Ascending aorta (tissue), 2 donors: ENCODE results near the gene LHFPL3. TPM values are rescaled to one million over a fixed set of nuclear protein-coding genes. Genes with fewer than 3 reads are reported as not detected.

ENCODE experiments used
- DNase-seq, 2 donors: peaks; one replicate each; pipeline ENCODE4 v3.0.0-alpha.2; 2019; ENCODE audit warnings: low spot score in 2 of 2
- H3K27ac ChIP-seq, 2 donors: fragments of 200-600 bp; sonication (generic); one replicate each; pipeline ENCODE4 v1.5.1; 2016 to 2017; ENCODE audit warnings: mild to moderate bottlenecking in 1 of 2
- H3K27me3 ChIP-seq: fragments of 200-600 bp; sonication (generic); one replicate; pipeline ENCODE4 v1.5.1; 2017
- H3K36me3 ChIP-seq, 2 donors: fragments of 200-600 bp; sonication (generic); one replicate each; pipeline ENCODE4 v1.5.1; 2016
- H3K4me1 ChIP-seq, 2 donors: fragments of 200-600 bp; sonication (generic); one replicate each; pipeline ENCODE4 v1.5.1; 2016 to 2017; ENCODE audit warnings: mild to moderate bottlenecking in 1 of 2
- H3K4me3 ChIP-seq, 2 donors: fragments of 200-600 bp; sonication (generic); one replicate each; pipeline ENCODE4 v1.5.1; 2016 to 2017; ENCODE audit warnings: mild to moderate bottlenecking in 1 of 2
- H3K9me3 ChIP-seq, 2 donors: fragments of 200-600 bp; sonication (generic); one replicate each; pipeline ENCODE4 v1.5.1; 2016
- intact Hi-C: fragments of 100-400 bp; cut with DNase I; formaldehyde crosslinking; loops from one replicate; pipeline ENCODE4 v1.15.1; 2023
- total RNA-seq: library from RNA; depleted of rRNA; stranded (reverse); fragments of >200 nt; gene quantifications from one replicate; pipeline ENCODE4 v1.1.0, GENCODE V29; 2016
- TF ChIP-seq, protein P1 (sequence below), 3 experiments: fragments of 200-600 bp in 2 of 3; fragments of 450-650 bp in 1 of 3; sonication (generic) in 2 of 3; IDR thresholded peaks; one replicate each; pipeline ENCODE4 v1.5.1; 2016 to 2019; ENCODE audit warnings: antibody characterized with exemption in 3 of 3, mild to moderate bottlenecking in 1 of 3, moderate library complexity in 1 of 3

The LHFPL3 gene
- total RNA-seq, 1 donor from 2014 or later, result not detected

DNA sequence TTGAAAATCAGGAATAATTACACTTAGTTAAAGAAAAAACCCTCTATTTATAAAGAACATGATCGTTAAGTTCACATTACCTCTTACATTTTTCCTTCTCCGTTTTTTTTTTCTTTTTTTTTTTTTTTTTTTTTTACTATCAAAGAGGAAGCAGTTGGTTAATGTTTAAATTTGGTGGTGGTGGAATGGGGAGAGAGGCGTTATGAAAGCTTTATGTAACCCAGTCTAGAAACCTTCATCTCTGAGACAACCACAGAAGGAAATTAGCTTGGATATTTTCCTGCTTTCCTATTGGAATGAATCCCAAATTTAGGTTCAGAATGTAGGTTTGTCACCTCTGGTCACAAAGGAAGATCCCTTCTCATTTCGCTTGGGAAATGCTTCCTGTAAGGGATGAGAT, 31.5 kb upstream of the LHFPL3 start:
- no peaks in the 10 kb centered on the region for H3K36me3 ChIP-seq
- H3K4me1 ChIP-seq, result no peaks in the 10 kb centered on the region
- no peak overlapping the region for H3K27ac ChIP-seq
- no peak overlapping the region for H3K4me3 ChIP-seq
- no peaks in the 10 kb centered on the region for H3K9me3 ChIP-seq
- intact Hi-C loops, result no loop called here
- no peak for DNase-seq
- TF ChIP-seq, protein P1, sequence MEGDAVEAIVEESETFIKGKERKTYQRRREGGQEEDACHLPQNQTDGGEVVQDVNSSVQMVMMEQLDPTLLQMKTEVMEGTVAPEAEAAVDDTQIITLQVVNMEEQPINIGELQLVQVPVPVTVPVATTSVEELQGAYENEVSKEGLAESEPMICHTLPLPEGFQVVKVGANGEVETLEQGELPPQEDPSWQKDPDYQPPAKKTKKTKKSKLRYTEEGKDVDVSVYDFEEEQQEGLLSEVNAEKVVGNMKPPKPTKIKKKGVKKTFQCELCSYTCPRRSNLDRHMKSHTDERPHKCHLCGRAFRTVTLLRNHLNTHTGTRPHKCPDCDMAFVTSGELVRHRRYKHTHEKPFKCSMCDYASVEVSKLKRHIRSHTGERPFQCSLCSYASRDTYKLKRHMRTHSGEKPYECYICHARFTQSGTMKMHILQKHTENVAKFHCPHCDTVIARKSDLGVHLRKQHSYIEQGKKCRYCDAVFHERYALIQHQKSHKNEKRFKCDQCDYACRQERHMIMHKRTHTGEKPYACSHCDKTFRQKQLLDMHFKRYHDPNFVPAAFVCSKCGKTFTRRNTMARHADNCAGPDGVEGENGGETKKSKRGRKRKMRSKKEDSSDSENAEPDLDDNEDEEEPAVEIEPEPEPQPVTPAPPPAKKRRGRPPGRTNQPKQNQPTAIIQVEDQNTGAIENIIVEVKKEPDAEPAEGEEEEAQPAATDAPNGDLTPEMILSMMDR (IDR thresholded peaks at IDR 0.05), result no peak
- H3K27me3 ChIP-seq, result no peaks in the 10 kb centered on the region

DNA sequence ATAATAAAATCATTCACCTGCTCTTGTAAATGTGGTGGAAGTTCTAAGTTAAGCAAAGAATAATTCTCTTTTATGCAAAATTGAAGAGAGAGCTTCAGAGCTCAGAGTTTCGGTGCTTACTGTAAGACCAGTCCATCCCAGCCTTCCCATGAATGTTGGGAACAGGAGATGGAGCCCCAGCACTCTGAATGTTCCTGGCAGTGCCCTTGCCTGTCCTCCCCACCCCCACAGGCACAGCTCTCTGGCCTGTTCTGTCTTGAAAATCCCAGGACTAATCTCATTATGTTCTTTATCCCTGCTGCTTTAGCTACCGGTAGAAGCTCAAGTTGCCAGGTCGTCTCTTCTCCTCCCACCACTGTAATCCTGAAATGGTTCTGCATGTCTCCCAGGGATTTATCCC, 29.1 kb upstream of the LHFPL3 start:
- DNase-seq, result no peak
- Histone ChIP-seq H3K4me3 (no peak overlapping the region), H3K4me1 (no peaks in the 10 kb centered on the region), H3K27me3 (no peaks in the 10 kb centered on the region), H3K9me3 (no peaks in the 10 kb centered on the region), H3K27ac (no peak overlapping the region), H3K36me3 (no peaks in the 10 kb centered on the region)
- intact Hi-C loops, result no loop called here
- TF ChIP-seq, protein P1 (IDR thresholded peaks at IDR 0.05), result no peak

DNA sequence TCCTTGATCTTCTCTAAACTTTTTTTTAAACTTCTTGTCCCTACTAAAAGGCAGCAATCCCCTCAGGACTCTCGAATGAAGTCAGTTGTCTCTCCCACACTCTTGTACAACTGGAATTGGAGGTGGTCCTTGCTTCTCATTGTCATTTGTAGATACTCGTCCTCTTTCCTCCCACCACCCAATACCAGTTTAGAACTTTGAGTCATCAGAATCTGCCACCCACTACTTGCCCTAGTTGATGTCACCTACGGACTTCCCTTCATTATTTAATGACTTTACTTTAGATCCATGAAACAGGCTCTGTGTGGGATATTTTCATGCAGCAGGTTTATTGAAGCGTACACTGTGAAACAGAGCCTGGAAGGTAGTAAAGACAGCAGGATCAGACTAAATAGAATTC, 28.6 kb upstream of the LHFPL3 start:
- no peak for DNase-seq
- H3K9me3 ChIP-seq, result no peaks in the 10 kb centered on the region
- TF ChIP-seq, protein P1 (IDR thresholded peaks at IDR 0.05), result no peak
- no peaks in the 10 kb centered on the region for H3K4me1 ChIP-seq
- no peaks in the 10 kb centered on the region for H3K27me3 ChIP-seq
- no peak overlapping the region for H3K27ac ChIP-seq
- H3K36me3 ChIP-seq, result no peaks in the 10 kb centered on the region
- H3K4me3 ChIP-seq, result no peak overlapping the region
- intact Hi-C loops, result no loop called here

DNA sequence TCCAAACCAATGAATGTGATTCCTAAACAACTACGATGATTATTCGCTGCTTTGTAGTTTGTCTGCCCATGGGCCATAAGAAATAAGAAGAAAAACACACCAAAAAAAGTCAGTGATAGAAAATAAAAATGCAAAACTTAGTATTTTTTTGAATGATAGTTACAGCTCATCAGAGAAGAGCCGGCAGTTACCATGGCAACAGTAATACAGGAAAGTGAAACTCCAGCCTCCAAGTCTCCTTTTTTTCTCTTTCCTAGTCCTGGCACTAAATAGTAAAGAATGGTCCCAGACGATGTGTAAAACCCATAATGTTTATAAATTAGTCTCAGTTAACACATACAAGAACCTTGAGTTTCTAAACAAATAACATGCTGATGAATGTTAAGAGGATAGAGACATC, 21.6 kb upstream of the LHFPL3 start:
- Histone ChIP-seq H3K27ac (no peak overlapping the region), H3K9me3 (no peaks in the 10 kb centered on the region), H3K36me3 (no peaks in the 10 kb centered on the region), H3K4me3 (no peak overlapping the region), H3K4me1 (no peaks in the 10 kb centered on the region), H3K27me3 (no peaks in the 10 kb centered on the region)
- DNase-seq, result no peak
- TF ChIP-seq, protein P1 (IDR thresholded peaks at IDR 0.05), result no peak
- intact Hi-C loops, result no loop called here

DNA sequence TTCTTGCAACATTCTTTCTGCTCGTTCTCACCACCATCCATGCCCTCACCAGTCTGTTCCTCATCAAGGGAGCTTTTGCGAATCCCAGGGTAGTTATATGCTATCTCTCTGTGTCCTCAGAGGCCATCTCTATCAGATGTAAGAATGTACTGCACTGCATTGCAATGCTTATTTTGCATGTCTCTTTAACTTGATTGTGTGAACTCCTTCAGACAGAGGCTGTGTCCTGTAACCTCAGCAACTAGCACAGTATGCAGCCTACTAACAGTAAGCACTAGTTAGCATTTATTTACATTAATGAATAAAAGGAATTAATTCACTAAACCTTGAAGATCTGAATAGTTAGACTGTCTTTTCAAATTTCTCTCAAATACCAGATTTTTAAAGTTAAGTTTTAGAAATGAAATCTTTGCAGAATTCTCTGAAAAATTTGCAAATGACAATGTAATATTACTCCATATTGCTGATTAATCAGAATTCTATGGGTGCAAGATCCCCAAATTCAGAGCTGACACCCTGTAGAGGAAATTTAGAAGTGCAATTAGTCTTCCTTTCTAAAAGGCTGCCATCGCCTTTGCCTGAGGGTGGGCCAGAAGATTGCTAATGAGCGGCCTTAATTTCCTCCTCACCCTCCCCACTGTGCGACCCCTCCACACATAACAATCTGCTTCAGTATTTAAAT, 10.3 kb upstream of the LHFPL3 start:
- Histone ChIP-seq H3K9me3 (peaks cover 0 to 4% of the 10 kb centered on the region in 2 donors), H3K36me3 (no peaks in the 10 kb centered on the region), H3K27ac (no peak overlapping the region), H3K4me1 (no peaks in the 10 kb centered on the region), H3K27me3 (no peaks in the 10 kb centered on the region), H3K4me3 (no peak overlapping the region)
- no peak for DNase-seq
- intact Hi-C loops, result no loop called here
- TF ChIP-seq, protein P1 (IDR thresholded peaks at IDR 0.05), result no peak

DNA sequence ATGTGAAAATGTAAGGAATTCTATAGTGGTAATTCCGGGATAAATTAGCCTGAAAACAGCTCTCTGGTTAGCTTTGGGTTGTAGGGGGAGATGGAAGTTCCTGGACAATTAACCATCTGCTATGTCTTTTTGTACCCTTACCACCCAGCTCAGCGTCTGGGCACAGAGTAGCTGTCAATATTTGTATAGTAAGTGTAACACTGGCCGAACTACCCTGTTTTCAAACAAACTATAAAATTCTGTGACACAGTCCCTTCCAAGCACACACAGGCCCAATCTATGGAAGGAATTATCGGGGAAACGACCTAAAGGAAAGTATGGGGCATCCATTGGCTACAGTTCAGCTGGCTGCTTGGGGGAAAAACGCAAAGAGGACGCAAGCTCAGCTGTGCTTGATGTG, 869 bp upstream of the LHFPL3 start:
- H3K9me3 ChIP-seq, result no peaks in the 10 kb centered on the region
- H3K27me3 ChIP-seq, result no peaks in the 10 kb centered on the region
- intact Hi-C loops, result no loop called here
- DNase-seq, result no peak
- TF ChIP-seq, protein P1 (IDR thresholded peaks at IDR 0.05), result no peak
- no peak overlapping the region for H3K4me3 ChIP-seq
- H3K36me3 ChIP-seq, result no peaks in the 10 kb centered on the region
- H3K27ac ChIP-seq, result no peak overlapping the region
- no peaks in the 10 kb centered on the region for H3K4me1 ChIP-seq
